ENCODE measurements around the gene COL4A4.

The COL4A4 gene

GRCh38 chr2:227033471-227034148 is 130.4 kb downstream of the COL4A4 start:
- peak in 1 of 4 experiments; percentile 9 for DNase-seq (ENCODE audit: low read depth in 4 of 4, low spot score in 1 of 4)

GRCh38 chr2:227031379-227031778 is 132.6 kb downstream of the COL4A4 start:
- no peak for DNase-seq (ENCODE audit: low read depth in 4 of 4, low spot score in 1 of 4)

GRCh38 chr2:227030789-227031188 is 133.2 kb downstream of the COL4A4 start:
- DNase-seq (ENCODE audit: low read depth in 4 of 4, low spot score in 1 of 4): no peak

GRCh38 chr2:227029426-227030105 is 134.4 kb downstream of the COL4A4 start:
- no peak for DNase-seq (ENCODE audit: low read depth in 4 of 4, low spot score in 1 of 4)

GRCh38 chr2:227025510-227025909 is 138.5 kb downstream of the COL4A4 start:
- no peak for DNase-seq (ENCODE audit: low read depth in 4 of 4, low spot score in 1 of 4)

GRCh38 chr2:227022608-227023007 is 141.4 kb downstream of the COL4A4 start:
- DNase-seq (ENCODE audit: low read depth in 4 of 4, low spot score in 1 of 4): no peak

GRCh38 chr2:227020416-227020815 is 143.6 kb downstream of the COL4A4 start:
- DNase-seq (ENCODE audit: low read depth in 4 of 4, low spot score in 1 of 4): no peak

- DNase-seq (ENCODE audit: low read depth in 4 of 4, low spot score in 1 of 4): no peak
Measured at GRCh38 chr2:227016894-227017293, 147.1 kb downstream of the COL4A4 start.

- DNase-seq (ENCODE audit: low read depth in 4 of 4, low spot score in 1 of 4): no peak
Measured at GRCh38 chr2:227013881-227014280, 150.1 kb downstream of the COL4A4 start.

GRCh38 chr2:227013330-227013729 is 150.7 kb downstream of the COL4A4 start:
- no peak for DNase-seq (ENCODE audit: low read depth in 4 of 4, low spot score in 1 of 4)

GRCh38 chr2:227010433-227010832 is 153.6 kb downstream of the COL4A4 start:
- no peak for DNase-seq (ENCODE audit: low read depth in 4 of 4, low spot score in 1 of 4)

- no peak for DNase-seq (ENCODE audit: low read depth in 4 of 4, low spot score in 1 of 4)
Measured at GRCh38 chr2:227007940-227008339, 156.1 kb downstream of the COL4A4 start.

GRCh38 chr2:227007148-227007547 is 156.9 kb downstream of the COL4A4 start:
- no peak for DNase-seq (ENCODE audit: low read depth in 4 of 4, low spot score in 1 of 4)

GRCh38 chr2:227006189-227006897 is 157.7 kb downstream of the COL4A4 start:
- no peak for DNase-seq (ENCODE audit: low read depth in 4 of 4, low spot score in 1 of 4)

GRCh38 chr2:227004482-227004881 is 159.5 kb downstream of the COL4A4 start:
- DNase-seq (ENCODE audit: low read depth in 4 of 4, low spot score in 1 of 4): no peak

GRCh38 chr2:227000123-227000522 is 163.9 kb downstream of the COL4A4 start:
- DNase-seq (ENCODE audit: low read depth in 4 of 4, low spot score in 1 of 4): no peak

GRCh38 chr2:226999661-227000060 is 164.3 kb downstream of the COL4A4 start:
- no peak for DNase-seq (ENCODE audit: low read depth in 4 of 4, low spot score in 1 of 4)

- peak in 2 of 4 experiments; percentile 25 to 55 for DNase-seq (ENCODE audit: low read depth in 4 of 4, low spot score in 1 of 4)
Measured at GRCh38 chr2:226995625-226996041, 168.4 kb downstream of the COL4A4 start.

- DNase-seq (ENCODE audit: low read depth in 4 of 4, low spot score in 1 of 4): no peak
Measured at GRCh38 chr2:226994775-226995174, 169.2 kb downstream of the COL4A4 start.

- no peak for DNase-seq (ENCODE audit: low read depth in 4 of 4, low spot score in 1 of 4)
Measured at GRCh38 chr2:226993171-226993570, 170.8 kb downstream of the COL4A4 start.

GRCh38 chr2:226991663-226992062 is 172.3 kb downstream of the COL4A4 start:
- DNase-seq (ENCODE audit: low read depth in 4 of 4, low spot score in 1 of 4): no peak

GRCh38 chr2:226985583-226985946 is 178.4 kb downstream of the COL4A4 start:
- DNase-seq (ENCODE audit: low read depth in 4 of 4, low spot score in 1 of 4): no peak
